Activated effector memory CD4-positive, alpha-beta T cell treated with Interleukin-2 at 50 U/mL for 16 hours (primary cell): ENCODE data around the gene MLIP.

Source experiments
- DNase-seq: peaks from one replicate; pipeline ENCODE4 v3.0.0-alpha.2; 2020

The MLIP gene

DNA sequence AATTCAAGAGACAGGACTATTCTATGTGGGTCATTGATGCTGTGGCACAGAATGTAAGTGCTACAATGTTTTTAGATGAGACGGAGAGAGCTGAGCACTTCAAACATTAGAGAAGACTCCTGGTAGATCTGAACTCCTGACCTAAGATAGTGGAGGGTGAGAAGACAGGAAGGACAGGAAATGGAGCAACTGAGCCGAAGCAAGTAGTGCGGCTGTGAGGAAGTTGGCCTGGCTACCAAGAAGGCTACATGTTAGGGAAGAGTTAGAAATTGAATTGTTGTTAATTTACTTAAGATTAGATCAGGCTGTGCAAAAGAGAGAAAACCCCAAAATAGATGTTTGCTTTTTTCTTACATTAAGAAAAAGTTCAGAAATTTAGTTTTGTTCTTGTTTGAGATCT is 14.4 kb upstream of the MLIP start:
- DNase-seq: no peak

DNA sequence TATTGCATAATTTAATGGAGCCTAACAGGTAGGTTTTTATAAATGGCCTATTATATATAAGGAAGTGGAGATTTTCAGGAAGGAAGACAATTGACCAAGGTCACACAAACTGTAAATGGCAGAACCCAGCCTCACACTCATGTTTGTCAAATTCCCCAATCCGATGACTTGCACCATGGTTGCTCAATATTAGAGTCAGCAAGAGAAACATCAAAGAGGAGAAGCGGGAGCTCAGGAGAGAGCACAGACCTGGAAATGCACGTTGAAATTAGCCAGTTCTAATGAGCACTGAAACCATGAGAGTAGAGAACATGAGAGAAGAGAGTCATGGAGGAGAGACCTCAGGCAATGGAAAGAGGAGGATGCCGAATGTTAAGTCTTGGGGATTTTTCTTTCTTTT is 13.5 kb upstream of the MLIP start:
- DNase-seq: no peak

DNA sequence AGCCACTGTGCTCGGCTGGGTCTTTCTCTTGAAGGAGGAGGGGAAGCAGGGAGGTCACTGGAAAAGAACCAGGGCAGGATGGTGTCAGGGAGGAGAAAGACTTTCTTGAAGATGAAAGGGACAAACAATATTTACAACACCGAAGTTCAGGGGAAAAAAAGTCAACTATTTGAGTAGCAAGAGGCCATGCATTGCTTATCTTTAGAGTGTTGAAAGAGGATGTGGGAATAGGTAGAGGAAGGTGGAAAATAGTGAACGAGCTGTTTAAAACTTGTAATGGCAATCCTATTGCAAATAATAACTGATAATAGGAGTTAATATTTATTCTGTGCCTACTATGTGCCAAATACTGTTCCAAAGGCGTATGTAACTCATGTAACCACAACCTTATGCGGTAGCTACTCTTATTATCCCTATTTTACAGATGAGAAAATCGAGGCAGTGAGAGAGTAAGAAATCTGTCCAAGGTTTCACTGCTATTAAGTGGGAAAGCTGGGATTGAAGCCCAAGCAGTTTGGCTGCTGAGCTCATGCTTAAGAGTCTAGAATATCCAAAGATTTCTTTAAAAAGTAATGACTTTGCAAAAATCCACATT is 12.7 kb upstream of the MLIP start:
- no peak for DNase-seq

DNA sequence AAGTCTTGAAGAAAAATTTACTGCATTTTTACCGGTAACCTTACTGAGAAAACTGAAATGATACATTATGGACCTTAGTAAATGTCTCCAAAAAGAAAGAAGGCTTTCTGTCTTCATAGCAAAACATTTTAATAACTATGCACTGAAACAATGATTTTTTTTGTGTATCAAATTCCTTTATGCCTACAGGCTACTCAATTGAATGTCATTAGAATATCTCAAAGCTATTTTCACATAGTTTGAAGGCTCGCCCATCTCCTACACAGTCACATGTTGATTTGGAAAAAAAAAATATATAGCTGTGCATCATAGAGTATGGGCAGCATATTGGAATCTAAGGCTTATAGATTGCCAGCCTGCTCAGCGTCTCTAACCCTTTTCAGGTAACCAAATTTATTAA is 12.0 kb upstream of the MLIP start:
- no peak for DNase-seq

DNA sequence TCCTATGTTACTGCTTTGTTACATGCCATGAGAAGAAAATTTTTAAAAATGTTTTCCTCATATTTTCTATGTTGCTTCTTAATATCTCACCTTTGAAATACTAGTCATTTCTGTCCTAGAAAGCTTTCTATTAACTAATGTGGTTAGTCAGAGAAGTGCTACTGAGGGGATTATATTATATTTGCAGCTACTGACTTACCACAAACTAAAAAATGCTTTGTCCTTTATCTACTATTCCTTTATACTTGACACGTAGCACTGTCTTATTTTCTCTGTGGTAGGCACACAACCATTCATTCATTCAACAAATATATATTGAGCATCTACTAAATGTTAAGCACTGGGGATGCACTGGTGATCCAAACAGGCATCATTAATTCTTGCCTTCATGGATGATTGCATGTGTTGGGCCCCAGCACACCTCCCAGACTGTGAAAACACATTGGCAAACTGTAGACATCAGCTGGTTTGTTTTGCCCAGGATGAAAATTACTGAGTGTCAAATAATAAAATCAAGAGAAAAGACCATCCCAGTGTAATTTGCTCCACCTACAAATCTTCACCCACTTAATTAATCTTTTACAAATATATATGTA is 10.7 kb upstream of the MLIP start:
- DNase-seq: no peak

DNA sequence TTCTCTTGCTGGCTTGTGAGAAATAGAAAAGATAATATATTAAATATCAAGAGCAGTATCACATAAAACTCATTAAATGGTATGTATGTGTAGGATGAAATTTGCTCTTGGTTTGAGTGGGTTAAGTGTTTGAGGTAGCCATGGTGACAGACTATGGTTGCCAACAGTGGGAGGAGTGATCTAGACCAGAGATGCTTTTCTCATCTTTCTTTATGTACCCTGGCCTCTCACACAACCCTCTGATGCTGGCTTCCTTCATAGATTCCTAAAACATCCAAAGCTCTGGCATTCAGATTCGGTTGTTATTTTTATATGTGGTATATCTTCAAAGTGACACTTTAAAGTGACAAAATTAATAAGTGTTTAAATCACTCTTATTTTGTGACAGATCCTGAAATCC is 9.0 kb upstream of the MLIP start:
- DNase-seq: no peak

DNA sequence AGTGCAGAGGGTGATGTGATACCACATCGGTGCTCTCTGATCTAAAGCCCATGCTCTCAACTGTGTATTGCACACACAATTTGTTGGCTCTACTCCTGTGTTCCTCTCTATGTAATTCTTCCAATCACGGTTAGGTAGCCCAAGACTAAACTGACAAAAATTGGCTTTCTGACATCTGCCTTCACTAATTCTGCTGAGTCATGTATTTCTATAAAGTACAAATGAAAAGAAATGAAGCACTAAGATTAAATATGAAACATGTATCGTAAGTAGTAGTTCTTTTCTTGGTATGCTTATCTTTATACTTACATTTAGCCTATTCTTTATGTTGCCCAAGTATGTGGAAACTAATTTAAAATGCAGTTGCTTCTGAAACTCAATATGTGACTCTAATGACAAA is 7.7 kb upstream of the MLIP start:
- DNase-seq: no peak

DNA sequence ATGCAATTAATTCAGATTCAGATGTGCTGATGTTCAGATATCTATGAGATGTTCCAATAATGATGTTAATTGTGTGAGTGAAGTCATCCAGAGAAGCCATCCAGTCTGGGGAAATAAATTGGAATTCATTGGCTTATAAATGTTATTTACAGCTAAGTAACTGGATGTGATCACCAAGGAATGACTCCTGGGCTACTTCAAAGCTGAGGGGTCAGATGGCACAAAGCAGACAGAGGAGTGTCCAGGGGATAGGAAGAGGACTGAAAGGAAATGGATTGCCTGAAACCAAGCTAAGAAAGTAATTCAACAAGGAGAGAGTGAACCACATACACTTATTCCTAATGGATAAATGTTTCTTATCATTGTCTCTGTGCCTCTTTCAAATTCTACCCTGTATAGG is 4.5 kb upstream of the MLIP start:
- DNase-seq: no peak

DNA sequence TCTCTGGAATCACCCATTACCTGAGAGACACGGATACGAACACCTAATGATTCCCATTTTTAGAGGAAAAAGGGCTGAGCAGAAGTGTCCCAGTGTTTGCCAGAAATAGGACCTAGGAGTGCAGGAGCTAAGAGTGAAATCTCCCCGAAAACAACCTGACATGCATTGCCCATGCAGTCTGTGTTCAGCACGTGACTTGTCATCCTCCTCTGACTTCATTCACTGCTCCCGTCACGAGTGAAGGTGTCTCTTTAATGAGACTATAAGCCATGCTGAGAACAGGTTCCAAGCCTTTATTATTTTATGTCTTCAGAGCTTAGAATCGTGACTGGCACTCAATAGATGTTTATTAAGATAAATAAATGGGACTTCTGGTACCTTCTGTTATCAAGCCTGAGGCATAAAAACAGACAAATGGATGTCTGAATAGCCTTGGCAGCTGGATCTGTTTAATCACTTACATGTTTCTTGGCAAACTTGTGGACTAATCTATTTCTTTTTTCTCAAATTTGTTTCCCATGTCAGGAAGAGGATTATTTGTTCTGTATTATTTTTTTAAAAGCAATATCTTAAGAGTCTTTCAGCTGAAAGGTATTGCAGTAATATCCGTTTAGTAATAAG is 3.7 kb upstream of the MLIP start:
- DNase-seq: no peak

DNA sequence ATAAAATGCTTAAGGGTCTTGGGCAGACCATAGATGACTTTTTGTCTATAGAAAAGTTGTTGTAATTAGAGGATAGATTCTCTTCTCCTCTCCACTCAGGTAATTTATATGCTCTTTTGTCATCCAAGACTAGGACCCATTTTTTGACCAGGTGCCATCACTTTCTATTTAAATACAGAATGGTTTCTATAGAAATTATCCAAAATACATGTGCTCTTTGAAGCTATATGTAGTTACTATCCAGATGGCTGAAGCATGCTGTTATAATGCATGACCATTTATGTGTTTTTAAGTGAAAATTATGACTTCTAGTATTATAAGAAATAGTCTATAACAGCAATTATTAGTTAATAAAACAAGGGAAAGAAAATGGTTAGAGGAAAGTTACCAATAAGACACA is 3.0 kb upstream of the MLIP start:
- no peak for DNase-seq

DNA sequence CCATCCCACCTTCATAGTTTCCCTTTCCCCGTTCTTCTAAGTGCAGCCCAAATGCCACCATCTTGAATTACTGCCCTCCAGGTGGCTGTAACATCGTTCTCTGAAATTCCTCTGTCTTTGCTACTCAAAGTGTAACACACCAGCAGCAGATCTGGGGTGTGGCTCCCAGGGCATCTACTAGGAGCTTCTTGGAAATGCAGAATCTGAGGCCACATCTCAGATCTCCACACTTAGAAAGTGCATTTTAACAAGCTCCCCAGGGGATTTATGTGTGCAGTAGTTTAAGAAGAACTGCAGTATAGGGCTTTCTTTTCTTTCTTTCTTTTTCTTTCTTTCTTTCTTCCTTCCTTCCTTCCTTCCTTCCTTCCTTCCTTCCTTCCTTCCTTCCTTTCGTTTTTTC is 1.7 kb upstream of the MLIP start:
- DNase-seq: no peak

DNA sequence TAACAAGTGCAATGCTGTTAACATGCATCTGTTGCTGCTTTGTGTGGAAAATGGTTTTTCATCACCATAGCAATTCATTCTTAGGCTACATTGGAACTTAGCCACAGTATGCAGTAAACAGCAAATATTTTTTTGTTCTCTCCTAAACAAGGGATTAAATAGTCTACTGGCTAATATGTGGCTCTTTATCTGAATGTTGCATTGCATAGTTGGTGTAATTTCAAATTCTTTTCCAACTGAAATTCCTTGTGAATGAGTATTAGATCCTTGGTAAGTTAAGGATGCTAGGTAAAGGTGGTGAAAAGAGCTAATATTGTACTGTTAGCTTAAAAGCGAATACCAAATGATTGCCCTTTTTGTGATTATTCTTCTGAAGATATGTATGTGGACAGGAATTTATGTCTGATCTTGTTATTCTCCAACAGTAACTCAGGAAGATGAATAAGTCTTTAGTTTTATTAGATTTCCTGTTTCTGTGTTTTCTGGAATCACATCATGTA is 958 bp downstream of the MLIP start:
- DNase-seq: no peak

DNA sequence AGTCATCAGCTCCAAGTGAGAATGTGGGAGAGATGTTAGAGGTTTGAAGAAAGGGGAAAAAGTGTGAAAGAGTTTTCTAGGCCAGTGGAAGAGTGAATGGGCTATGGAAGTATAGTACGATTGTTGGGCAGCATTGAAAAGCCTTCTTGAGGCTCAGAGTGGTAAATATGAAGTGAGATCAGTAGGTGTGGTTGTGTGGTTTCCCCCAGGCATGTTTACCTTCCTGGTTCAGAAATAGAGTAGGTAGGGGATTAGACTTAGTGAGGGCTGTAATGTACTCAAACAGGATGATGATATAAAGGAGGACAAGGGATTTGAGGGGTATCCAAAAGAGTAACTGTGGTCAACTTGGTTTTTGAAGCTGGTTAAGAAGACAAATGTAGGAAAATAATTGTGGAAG is 3.7 kb downstream of the MLIP start:
- DNase-seq: no peak

DNA sequence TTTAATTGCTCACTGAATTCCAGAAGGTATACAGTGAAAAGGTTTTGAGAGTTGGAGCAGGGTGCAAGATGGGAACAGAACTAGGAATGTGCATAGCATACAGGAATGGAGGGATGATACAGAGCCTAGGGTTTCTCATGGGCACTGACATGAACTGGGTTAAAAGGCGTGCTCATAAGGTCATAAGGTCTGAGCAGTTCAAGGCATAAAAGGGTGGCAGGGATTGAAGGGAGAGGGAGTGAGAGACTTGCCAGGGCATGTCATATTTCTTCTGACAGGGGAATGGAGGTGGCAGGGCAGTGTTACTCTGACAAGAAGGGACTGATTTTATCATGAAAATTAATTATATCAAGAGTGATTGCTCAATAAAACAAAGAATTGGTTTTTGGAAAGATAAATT is 4.7 kb downstream of the MLIP start:
- no peak for DNase-seq

DNA sequence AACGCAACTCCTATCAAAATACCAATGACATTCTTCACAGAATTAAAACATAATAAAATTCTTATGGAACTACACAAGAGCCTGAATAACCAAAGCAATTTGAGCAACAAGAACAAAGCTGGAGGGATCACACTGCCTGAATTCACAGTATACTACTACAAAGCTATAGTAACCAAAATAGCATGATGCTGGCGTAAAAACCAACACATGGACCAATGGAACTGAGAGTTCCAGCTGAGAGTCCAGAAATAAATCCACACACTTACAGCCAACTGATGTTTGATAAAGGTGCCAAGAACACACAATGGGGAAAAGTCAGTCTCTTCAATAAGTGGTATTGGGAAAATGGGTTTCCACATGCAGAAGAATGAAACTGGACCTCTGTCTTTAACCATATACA is 6.9 kb downstream of the MLIP start:
- DNase-seq: no peak

DNA sequence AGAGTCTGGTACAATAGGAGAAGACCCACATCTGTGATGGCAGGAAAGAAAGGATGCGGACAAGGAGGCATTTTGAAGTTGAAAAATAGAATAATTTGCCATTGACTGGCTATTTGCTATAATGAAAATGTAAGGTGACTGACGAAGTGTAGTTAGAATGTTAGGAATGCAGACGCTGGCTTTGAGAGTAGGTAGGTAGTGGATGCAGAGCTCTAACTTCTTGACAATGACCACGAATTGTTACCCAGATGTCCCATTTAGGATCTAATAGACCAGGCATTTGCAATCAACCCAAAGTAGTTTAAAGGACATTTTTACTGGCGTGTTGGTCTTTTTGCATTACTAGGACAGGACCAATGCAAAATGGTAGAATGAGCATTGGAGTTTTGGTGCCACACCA is 14.2 kb downstream of the MLIP start:
- no peak for DNase-seq

DNA sequence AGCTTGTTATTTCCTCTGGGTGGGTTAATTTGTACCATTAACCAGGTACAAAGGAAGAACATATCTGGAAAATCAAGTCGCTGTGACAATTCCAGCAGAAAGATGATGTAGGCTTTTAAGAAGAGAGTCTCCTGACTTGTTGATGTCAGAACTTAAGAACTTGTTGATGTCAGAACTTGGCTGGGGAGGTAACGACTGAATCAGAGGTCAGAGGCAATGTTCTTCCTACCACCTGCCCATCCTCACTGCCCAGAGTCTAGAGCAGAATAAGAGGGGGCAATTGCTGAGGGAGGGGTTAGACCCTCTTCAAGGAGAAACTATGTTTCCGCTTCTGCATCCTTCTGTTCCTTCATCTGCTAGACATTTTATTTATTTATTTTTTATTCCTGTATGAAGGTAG is 18.9 kb downstream of the MLIP start:
- no peak for DNase-seq

DNA sequence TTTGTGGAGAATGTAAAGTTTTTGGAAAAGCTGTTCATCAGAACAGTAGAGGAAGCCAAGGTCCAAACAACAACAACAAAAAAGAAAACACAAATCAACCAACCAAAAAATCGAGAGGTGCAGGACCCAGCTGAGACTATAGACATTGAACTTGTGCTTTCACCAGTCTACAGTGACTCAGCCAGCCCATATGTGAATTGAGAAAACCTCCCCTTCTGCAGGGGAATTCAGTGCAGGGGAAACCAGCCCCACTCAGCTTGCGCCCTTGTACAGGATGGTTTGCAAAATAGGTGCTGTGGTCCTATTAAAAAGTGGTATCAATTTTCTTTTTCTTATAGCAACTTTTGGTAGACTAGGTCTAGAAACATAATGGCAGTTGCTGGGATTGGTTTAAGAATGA is 21.3 kb downstream of the MLIP start:
- no peak for DNase-seq

DNA sequence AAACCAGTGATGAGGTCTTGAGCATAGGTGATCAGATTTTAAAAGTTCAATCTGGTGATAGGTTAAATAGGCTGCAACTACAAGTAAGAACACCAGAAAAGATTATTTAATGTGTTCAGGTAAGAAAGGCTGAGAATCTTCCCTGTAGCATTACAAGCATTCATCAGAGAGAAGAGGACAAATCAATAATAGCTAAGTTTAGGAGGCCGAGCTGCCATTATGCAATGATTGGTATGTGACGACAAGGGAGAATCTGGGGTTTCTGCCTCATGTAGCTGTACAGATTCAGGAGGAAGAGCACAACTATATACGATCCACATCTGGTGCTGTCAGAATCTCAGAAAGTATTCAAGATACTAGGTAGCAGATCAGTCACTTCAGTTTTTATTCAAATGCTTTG is 21.9 kb downstream of the MLIP start:
- DNase-seq: no peak

DNA sequence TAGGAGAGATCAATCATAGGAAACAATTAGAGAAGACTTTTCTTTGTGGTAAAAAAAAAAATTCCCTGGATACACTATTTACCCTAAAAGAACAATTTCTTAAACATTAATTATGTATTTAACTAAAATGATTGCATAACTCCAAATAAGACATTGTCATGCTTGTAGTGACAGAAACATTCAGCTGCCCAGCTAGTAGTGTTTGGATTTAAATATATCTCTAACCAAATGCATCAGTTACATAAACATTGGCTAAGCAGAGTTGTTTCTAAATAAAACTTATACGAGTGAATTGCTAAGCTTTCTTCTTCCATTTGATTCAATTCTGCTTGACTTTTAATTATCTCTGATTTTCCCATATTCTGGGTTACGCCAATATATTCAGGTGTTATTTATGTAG is 23.7 kb downstream of the MLIP start:
- no peak for DNase-seq

DNA sequence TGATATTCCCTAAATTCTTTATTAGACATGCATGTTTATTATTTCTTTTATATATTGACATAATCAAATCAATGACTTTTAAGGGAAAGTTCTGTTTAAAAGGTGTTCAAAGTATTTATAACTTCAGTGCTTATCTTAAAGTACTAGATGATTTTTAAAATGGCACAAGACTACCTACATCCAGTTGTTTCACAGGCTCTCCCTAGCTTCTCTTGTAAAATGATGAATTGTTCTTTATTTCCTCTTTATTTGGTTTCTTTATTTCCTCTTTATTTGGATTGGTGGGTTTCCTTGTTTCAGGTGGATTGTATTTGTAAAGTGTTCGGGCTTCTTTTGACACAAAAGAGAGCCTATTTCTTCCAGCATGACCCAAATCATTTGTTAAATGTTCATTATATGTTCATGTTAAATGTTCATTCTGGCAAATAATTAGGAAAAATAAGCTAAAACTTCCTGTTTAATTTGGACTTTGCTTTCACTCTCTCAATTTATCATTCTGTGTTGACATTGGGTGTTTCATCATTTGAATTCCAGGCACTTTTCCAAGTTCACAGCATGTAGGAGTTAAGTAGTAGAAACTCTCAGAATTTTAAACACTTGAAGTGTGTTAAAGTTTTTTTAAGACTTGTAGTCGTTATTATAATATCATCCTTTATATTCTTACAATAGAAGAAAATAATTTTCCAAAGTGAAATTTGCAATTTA is 24.6 kb downstream of the MLIP start:
- no peak for DNase-seq

DNA sequence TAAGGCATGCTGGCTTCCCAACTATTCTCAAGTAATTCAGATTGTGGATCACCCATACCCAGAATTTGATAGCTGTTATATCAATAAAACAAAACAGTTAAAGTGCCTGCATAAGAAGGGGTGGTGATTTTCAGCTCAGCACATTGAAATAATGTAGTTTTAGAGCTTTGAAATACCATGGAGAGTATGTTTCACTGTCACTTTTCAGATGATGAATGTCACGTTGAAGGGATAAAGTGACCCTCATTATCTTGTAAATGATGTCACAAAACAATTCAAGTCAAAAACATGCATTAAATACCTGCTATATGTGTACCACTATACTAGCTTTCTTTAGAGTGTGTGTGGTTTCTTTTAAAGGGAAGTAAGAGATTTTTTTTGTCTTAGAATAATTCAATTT is 27.6 kb downstream of the MLIP start:
- no peak for DNase-seq

DNA sequence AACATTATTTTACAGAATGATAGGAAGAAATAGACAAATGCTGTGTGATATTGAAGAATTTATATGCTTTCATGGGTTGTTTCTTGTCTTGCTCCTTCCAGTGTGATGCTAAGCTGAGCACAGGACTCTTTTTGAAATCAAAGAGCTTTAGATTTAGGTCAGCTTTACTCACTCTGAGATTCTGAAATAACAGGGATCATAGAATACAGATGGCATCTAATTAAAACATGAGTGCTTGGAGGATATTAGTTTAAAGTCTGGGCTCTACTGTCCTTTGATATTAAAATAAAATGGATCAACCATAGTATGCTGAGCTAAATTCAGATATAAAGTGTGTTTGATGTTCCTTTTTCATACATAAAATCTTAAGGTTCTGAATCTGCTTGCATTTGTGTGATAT is 29.6 kb downstream of the MLIP start:
- no peak for DNase-seq

DNA sequence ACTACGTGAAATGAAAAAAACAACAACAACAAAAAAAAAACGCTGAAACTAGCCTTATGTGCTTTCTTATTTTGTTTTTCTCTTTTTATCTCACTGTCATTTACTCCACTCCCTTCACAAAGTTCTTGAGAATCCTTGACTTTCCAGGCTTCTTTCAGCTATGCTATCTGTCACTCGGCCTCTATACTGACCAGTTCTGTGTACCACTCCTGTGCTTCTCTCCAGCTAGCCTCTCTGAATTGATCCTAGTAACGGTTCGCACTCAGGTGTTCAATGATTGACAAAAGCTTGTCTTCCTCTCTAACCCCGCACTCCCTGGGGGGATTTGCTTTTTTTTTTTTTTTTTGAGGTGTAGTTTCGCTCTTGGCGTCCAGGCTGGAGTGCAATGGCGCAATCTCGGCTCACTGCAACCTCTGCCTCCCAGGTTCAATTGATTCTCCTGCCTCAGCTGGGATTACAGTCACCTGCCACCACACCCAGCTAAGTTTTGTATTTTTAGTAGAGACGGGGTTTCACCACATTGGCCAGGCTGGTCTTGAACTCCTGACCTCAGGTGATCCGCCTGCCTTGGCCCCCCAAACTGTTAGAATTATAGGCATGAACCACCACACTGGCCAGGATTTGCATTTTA is 31.8 kb downstream of the MLIP start:
- DNase-seq: no peak
